ENCODE results near the gene CEP72.

DNA sequence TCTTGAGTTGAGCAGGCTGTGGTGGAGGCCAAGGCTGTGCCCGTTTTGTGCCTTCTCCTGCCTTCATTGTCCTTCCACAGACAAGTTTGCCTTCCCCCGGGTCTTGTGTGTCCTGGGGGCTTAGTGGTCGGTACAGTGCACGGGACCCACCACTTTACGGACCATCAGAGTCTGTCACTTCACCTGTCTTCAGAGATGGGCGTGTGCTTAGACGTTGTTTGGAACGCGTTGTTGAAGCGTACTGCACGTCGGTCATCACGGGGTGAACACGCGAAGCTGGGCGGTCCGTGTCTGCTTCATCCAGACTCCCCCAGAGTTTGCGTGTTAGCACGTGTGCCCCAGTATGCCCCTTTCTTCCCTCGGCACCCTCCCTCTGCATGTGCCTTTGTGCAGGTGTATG, 24.8 kb downstream of the CEP72 start:
- no peak for TF ChIP-seq ZFX (IDR thresholded peaks at IDR 0.05; ENCODE audit: borderline replicate concordance)
- TF ChIP-seq, protein P1, sequence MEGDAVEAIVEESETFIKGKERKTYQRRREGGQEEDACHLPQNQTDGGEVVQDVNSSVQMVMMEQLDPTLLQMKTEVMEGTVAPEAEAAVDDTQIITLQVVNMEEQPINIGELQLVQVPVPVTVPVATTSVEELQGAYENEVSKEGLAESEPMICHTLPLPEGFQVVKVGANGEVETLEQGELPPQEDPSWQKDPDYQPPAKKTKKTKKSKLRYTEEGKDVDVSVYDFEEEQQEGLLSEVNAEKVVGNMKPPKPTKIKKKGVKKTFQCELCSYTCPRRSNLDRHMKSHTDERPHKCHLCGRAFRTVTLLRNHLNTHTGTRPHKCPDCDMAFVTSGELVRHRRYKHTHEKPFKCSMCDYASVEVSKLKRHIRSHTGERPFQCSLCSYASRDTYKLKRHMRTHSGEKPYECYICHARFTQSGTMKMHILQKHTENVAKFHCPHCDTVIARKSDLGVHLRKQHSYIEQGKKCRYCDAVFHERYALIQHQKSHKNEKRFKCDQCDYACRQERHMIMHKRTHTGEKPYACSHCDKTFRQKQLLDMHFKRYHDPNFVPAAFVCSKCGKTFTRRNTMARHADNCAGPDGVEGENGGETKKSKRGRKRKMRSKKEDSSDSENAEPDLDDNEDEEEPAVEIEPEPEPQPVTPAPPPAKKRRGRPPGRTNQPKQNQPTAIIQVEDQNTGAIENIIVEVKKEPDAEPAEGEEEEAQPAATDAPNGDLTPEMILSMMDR (IDR thresholded peaks at IDR 0.05), result no peak

Measured in 22Rv1 (cell line).